ENCODE results near the gene KLK5.
"Not testable (repeated sequence)": the region's sequence is repeated elsewhere in the genome, so short reads cannot be mapped to it uniquely, and the experiment has no call there.

KLK5 gene

GRCh38 chr19:50912102-50912599 lies 40.7 kb downstream of the KLK5 start:
- ATAC-seq = no peak
- H3K9me3 Mint-ChIP-seq = no peaks in the 10 kb centered on the region
- H3K4me3 Mint-ChIP-seq = no peak overlapping the region
- H3K27ac Mint-ChIP-seq = no peak overlapping the region
- H3K4me1 Mint-ChIP-seq = peaks cover 17% of the 10 kb centered on the region
- no peak for DNase-seq
- H3K27me3 Mint-ChIP-seq = peaks cover 6% of the 10 kb centered on the region

GRCh38 chr19:50911206-50912101 lies 41.4 kb downstream of the KLK5 start, which contains the start of gene KLK4:
Gene KLK4 (minus strand): TSS chr19:50911395. CDS start chr19:50910738, 657 bp downstream.
- Mint-ChIP-seq H3K4me1 (peaks cover 17% of the 10 kb centered on the region), H3K27ac (no peak within 1 kb of the TSS), H3K4me3 (no peak within 1 kb of the TSS), H3K9me3 (no peaks in the 10 kb centered on the region), H3K27me3 (no peaks in the 10 kb centered on the region)
- DNase-seq (no peak), ATAC-seq (no peak)

- no peak for ATAC-seq
- Mint-ChIP-seq H3K4me1 (peaks cover 17% of the 10 kb centered on the region), H3K9me3 (no peaks in the 10 kb centered on the region), H3K27ac (no peak overlapping the region), H3K4me3 (no peak overlapping the region), H3K27me3 (no peaks in the 10 kb centered on the region)
- no peak for DNase-seq
Observed at GRCh38 chr19:50910722-50911121, 42.1 kb downstream of the KLK5 start.

- no peaks in the 10 kb centered on the region for H3K27me3 Mint-ChIP-seq
- ATAC-seq = no peak
- no peaks in the 10 kb centered on the region for H3K9me3 Mint-ChIP-seq
- H3K27ac Mint-ChIP-seq = no peak overlapping the region
- peak in 1 of 2 donors; percentile 19 for DNase-seq
- H3K4me3 Mint-ChIP-seq = peak overlapping the region; percentile 58 to 76
- peaks cover 17% of the 10 kb centered on the region for H3K4me1 Mint-ChIP-seq
Observed at GRCh38 chr19:50909240-50910070, 43.4 kb downstream of the KLK5 start.

GRCh38 chr19:50908336-50908735 lies 44.5 kb downstream of the KLK5 start:
- Mint-ChIP-seq H3K27me3 (peaks cover 8% of the 10 kb centered on the region), H3K4me1 (peaks cover 17% of the 10 kb centered on the region), H3K4me3 (no peak overlapping the region), H3K9me3 (no peaks in the 10 kb centered on the region), H3K27ac (no peak overlapping the region)
- ATAC-seq = no peak
- no peak for DNase-seq

GRCh38 chr19:50906217-50906616 lies 46.6 kb downstream of the KLK5 start:
- no peaks in the 10 kb centered on the region for H3K9me3 Mint-ChIP-seq
- H3K4me3 Mint-ChIP-seq = no peak overlapping the region
- peaks cover 14% of the 10 kb centered on the region for H3K27me3 Mint-ChIP-seq
- H3K4me1 Mint-ChIP-seq = peaks cover 11% of the 10 kb centered on the region
- DNase-seq (peak in 1 of 2 donors; percentile 41), ATAC-seq (peak; percentile 56)
- no peak overlapping the region for H3K27ac Mint-ChIP-seq

GRCh38 chr19:50902640-50903039 lies 50.2 kb downstream of the KLK5 start:
- no peaks in the 10 kb centered on the region for H3K4me1 Mint-ChIP-seq
- H3K9me3 Mint-ChIP-seq = no peaks in the 10 kb centered on the region
- H3K27me3 Mint-ChIP-seq = peaks cover 31% of the 10 kb centered on the region
- H3K4me3 Mint-ChIP-seq = no peak overlapping the region
- no peak for ATAC-seq
- no peak for DNase-seq
- H3K27ac Mint-ChIP-seq = no peak overlapping the region

- Mint-ChIP-seq H3K27ac (no peak overlapping the region), H3K9me3 (peaks cover 0 to 8% of the 10 kb centered on the region in 2 donors), H3K27me3 (peaks cover 49% of the 10 kb centered on the region), H3K4me3 (no peak overlapping the region), H3K4me1 (no peaks in the 10 kb centered on the region)
- DNase-seq (no peak), ATAC-seq (no peak)
Observed at GRCh38 chr19:50899569-50899968, 53.3 kb downstream of the KLK5 start.

GRCh38 chr19:50898018-50898417 lies 54.8 kb downstream of the KLK5 start:
- peaks cover 0 to 14% of the 10 kb centered on the region in 2 donors for H3K9me3 Mint-ChIP-seq
- ATAC-seq = no peak
- DNase-seq = no peak
- H3K4me1 Mint-ChIP-seq = no peaks in the 10 kb centered on the region
- H3K27ac Mint-ChIP-seq = peak overlapping the region in 1 of 2 donors; percentile 16
- peaks cover 41% of the 10 kb centered on the region for H3K27me3 Mint-ChIP-seq
- no peak overlapping the region for H3K4me3 Mint-ChIP-seq

GRCh38 chr19:50897612-50898011 lies 55.2 kb downstream of the KLK5 start:
- DNase-seq (no peak), ATAC-seq (no peak)
- Mint-ChIP-seq H3K9me3 (peaks cover 0 to 14% of the 10 kb centered on the region in 2 donors), H3K4me3 (no peak overlapping the region), H3K27me3 (peaks cover 43% of the 10 kb centered on the region), H3K27ac (peak overlapping the region in 1 of 2 donors; percentile 16), H3K4me1 (no peaks in the 10 kb centered on the region)

- no peak for ATAC-seq
- no peaks in the 10 kb centered on the region for H3K4me1 Mint-ChIP-seq
- peaks cover 47% of the 10 kb centered on the region for H3K27me3 Mint-ChIP-seq
- peaks cover 0 to 14% of the 10 kb centered on the region in 2 donors for H3K9me3 Mint-ChIP-seq
- no peak overlapping the region for H3K4me3 Mint-ChIP-seq
- DNase-seq = no peak
- H3K27ac Mint-ChIP-seq = no peak overlapping the region
Observed at GRCh38 chr19:50897191-50897607, 55.6 kb downstream of the KLK5 start.

GRCh38 chr19:50896591-50897190 lies 56.1 kb downstream of the KLK5 start:
- H3K27ac Mint-ChIP-seq = no peak overlapping the region
- H3K4me1 Mint-ChIP-seq = no peaks in the 10 kb centered on the region
- DNase-seq = peak in 1 of 2 donors; percentile 48
- H3K27me3 Mint-ChIP-seq = peaks cover 51% of the 10 kb centered on the region
- peaks cover 0 to 14% of the 10 kb centered on the region in 2 donors for H3K9me3 Mint-ChIP-seq
- no peak overlapping the region for H3K4me3 Mint-ChIP-seq
- peak; percentile 98 for ATAC-seq

GRCh38 chr19:50896089-50896590 lies 56.7 kb downstream of the KLK5 start:
- ATAC-seq, H3K4me1 Mint-ChIP-seq, H3K27ac Mint-ChIP-seq, H3K4me3 Mint-ChIP-seq, DNase-seq: not testable (repeated sequence)
- H3K9me3 Mint-ChIP-seq = peaks cover 0 to 14% of the 10 kb centered on the region in 2 donors
- H3K27me3 Mint-ChIP-seq = peaks cover 48% of the 10 kb centered on the region

- no peak for ATAC-seq
- peaks cover 47% of the 10 kb centered on the region for H3K27me3 Mint-ChIP-seq
- no peaks in the 10 kb centered on the region for H3K4me1 Mint-ChIP-seq
- no peak overlapping the region for H3K27ac Mint-ChIP-seq
- no peak overlapping the region for H3K4me3 Mint-ChIP-seq
- no peak for DNase-seq
- H3K9me3 Mint-ChIP-seq = peaks cover 0 to 14% of the 10 kb centered on the region in 2 donors
Observed at GRCh38 chr19:50894478-50895356, 58.1 kb downstream of the KLK5 start.

Measured in stimulated activated naive CD8-positive, alpha-beta T cell treated with anti-CD3 and anti-CD28 coated beads, Interleukin-15, amount 100 ng/mL, for 72 hours (primary cell).